Activated CD4-positive, alpha-beta T cell treated with anti-CD3 and anti-CD28 coated beads for 48 hours (primary cell): ENCODE data around the gene EEFSEC.

Source experiments
- DNase-seq: peaks from one replicate; pipeline ENCODE4 v3.0.0-alpha.2; 2020

EEFSEC gene

GRCh38 chr3:128245460-128245859, 92.2 kb downstream of the EEFSEC start:
- no peak for DNase-seq

- DNase-seq, result no peak
Measured at GRCh38 chr3:128247666-128248409, 94.6 kb downstream of the EEFSEC start.

- no peak for DNase-seq
Measured at GRCh38 chr3:128252083-128252482, 98.8 kb downstream of the EEFSEC start.

GRCh38 chr3:128253150-128253549, 99.9 kb downstream of the EEFSEC start:
- DNase-seq, result no peak

GRCh38 chr3:128254066-128254590, 100.8 kb downstream of the EEFSEC start:
- DNase-seq, result no peak

- no peak for DNase-seq
Measured at GRCh38 chr3:128254967-128255366, 101.7 kb downstream of the EEFSEC start.

GRCh38 chr3:128256131-128256530, 102.8 kb downstream of the EEFSEC start:
- no peak for DNase-seq

GRCh38 chr3:128257632-128258031, 104.4 kb downstream of the EEFSEC start:
- no peak for DNase-seq

- no peak for DNase-seq
Measured at GRCh38 chr3:128260275-128260674, 107.0 kb downstream of the EEFSEC start.

GRCh38 chr3:128262457-128262856, 109.2 kb downstream of the EEFSEC start:
- no peak for DNase-seq

- DNase-seq, result no peak
Measured at GRCh38 chr3:128263118-128263517, 109.8 kb downstream of the EEFSEC start.

- no peak for DNase-seq
Measured at GRCh38 chr3:128263946-128264345, 110.7 kb downstream of the EEFSEC start.

GRCh38 chr3:128266453-128266852, 113.2 kb downstream of the EEFSEC start:
- no peak for DNase-seq

- DNase-seq, result no peak
Measured at GRCh38 chr3:128267541-128267940, 114.3 kb downstream of the EEFSEC start.

GRCh38 chr3:128269006-128269775, 115.9 kb downstream of the EEFSEC start:
- DNase-seq, result no peak

- no peak for DNase-seq
Measured at GRCh38 chr3:128269796-128270195, 116.5 kb downstream of the EEFSEC start.

GRCh38 chr3:128270559-128271492, 117.5 kb downstream of the EEFSEC start:
- DNase-seq, result no peak

- DNase-seq, result no peak
Measured at GRCh38 chr3:128271536-128272332, 118.5 kb downstream of the EEFSEC start.

- no peak for DNase-seq
Measured at GRCh38 chr3:128273109-128273840, 120.0 kb downstream of the EEFSEC start.

GRCh38 chr3:128273841-128274573, 120.7 kb downstream of the EEFSEC start:
- DNase-seq, result no peak

- DNase-seq, result no peak
Measured at GRCh38 chr3:128274837-128275236, 121.6 kb downstream of the EEFSEC start.
